Small intestine (tissue), 7 donors: ENCODE measurements around the gene SUGP2. TPM values are rescaled to one million over a fixed set of nuclear protein-coding genes. Genes with fewer than 3 reads are reported as not detected.
A peak's percentile ranks its signal among the peaks of the same experiment; 100 is the strongest.

Experiments used
- DNase-seq, 2 donors: peaks; one replicate each; pipeline versions ENCODE4 v3.0.0 to v3.0.0-alpha.2; 2013
- FAIRE-seq: peaks from 2 replicates; lab custom pipeline; 2012; peaks lifted over from hg19 to GRCh38; lab: Jason Lieb, UNC
- H3K27ac ChIP-seq, 3 donors: one replicate each; pipeline ENCODE4 v1.5.1; 2013; ENCODE audit warnings: low read length in 2 of 3, mild to moderate bottlenecking in 2 of 3, control low read depth in 1 of 3, inconsistent platforms in 1 of 3, low read depth in 1 of 3, moderate library complexity in 1 of 3
- H3K27me3 ChIP-seq, 3 donors: one replicate each; pipeline ENCODE4 v1.6.1; 2013; ENCODE audit warnings: low read length in 3 of 3, inconsistent platforms in 1 of 3; ENCODE audit not compliant: control insufficient read depth in 3 of 3, insufficient read depth in 3 of 3
- H3K36me3 ChIP-seq, 3 donors: one replicate each; pipeline ENCODE4 v1.6.1; 2013; ENCODE audit warnings: low read length in 3 of 3, inconsistent platforms in 1 of 3, low read depth in 1 of 3, mild to moderate bottlenecking in 1 of 3, moderate library complexity in 1 of 3; ENCODE audit not compliant: control insufficient read depth in 3 of 3, insufficient read depth in 2 of 3
- H3K4me1 ChIP-seq, 3 donors: one replicate each; pipeline ENCODE4 v1.6.1; 2013; ENCODE audit warnings: low read length in 2 of 3, inconsistent platforms in 1 of 3, low read depth in 1 of 3, mild to moderate bottlenecking in 1 of 3, moderate library complexity in 1 of 3; ENCODE audit not compliant: control insufficient read depth in 3 of 3, insufficient read depth in 2 of 3
- H3K4me3 ChIP-seq, 3 donors: one replicate each; pipeline ENCODE4 v1.5.1; 2013; ENCODE audit warnings: low read length in 3 of 3, control low read depth in 1 of 3, inconsistent platforms in 1 of 3, low read depth in 1 of 3, mild to moderate bottlenecking in 1 of 3, moderate library complexity in 1 of 3
- H3K9me3 ChIP-seq, 2 donors: one replicate each; pipeline ENCODE4 v1.6.1; 2013; ENCODE audit warnings: low read depth in 1 of 2, low read length in 1 of 2; ENCODE audit not compliant: control insufficient read depth in 2 of 2, insufficient read depth in 1 of 2
- WGBS, 3 donors: extraction: QIAGEN DNeasy Blood & Tissue Kit; methylation state at CpG; one replicate each; pipeline ENCODE4 v1.1.7; 2013; 5-methylcytosine and 5-hydroxymethylcytosine counted together
- polyA plus RNA-seq, 4 donors: library from polyadenylated mRNA; stranded (reverse) in 3 of 4; unstranded in 1 of 4; fragments of 200-250 nt in 3 of 4; fragments of 120-200 nt in 1 of 4; gene quantifications; one replicate each; pipeline versions ENCODE4 v1.2.1 to v1.2.3, GENCODE V29; 2013
- donor health status: healthy with polysubstance abuse.
- donor health status: control.
- donor health status: control.
- donor health status: Bipolar disorder and iron deficiency.
- donor health status: healthy.

The SUGP2 gene
- polyA plus RNA-seq, 4 donors, result 23.0 to 63.5 (median 33.4) TPM

- Histone ChIP-seq H3K27me3 (no peaks in the 10 kb centered on the region), H3K4me1 (peaks cover 0 to 21% (median 3%) of the 10 kb centered on the region in 3 donors), H3K9me3 (no peaks in the 10 kb centered on the region), H3K4me3 (peak within 1 kb of the TSS; percentile 37 to 89 (median 82)), H3K36me3 (peaks cover 0 to 35% (median 0%) of the 10 kb centered on the region in 3 donors), H3K27ac (peak within 1 kb of the TSS; percentile 42 to 74 (median 59))
- DNase-seq (peak; percentile 100), FAIRE-seq (no peak)
- 4 to 7% (median 6%) methylated on average over 51 to 77 of the region's 77 CpGs for WGBS, 3 donors
Observed at GRCh38 chr19:19063183-19064097, 30.1 kb upstream of the SUGP2 start, which contains the start of gene SLC25A42. Gene SLC25A42, plus strand, starts transcription at chr19:19063994. Its CDS starts 32,131 bp downstream, at chr19:19096125.

- 35 to 81% (median 74%) methylated on average over 4 of the region's 4 CpGs for WGBS, 3 donors
- no peaks in the 10 kb centered on the region for H3K9me3 ChIP-seq
- peaks cover 0 to 25% (median 3%) of the 10 kb centered on the region in 3 donors for H3K4me1 ChIP-seq
- no peak for DNase-seq
- peak overlapping the region; percentile 42 to 74 (median 59) for H3K27ac ChIP-seq
- FAIRE-seq, result no peak
- H3K27me3 ChIP-seq, result no peaks in the 10 kb centered on the region
- peaks cover 0 to 43% (median 0%) of the 10 kb centered on the region in 3 donors for H3K36me3 ChIP-seq
- peak overlapping the region in 2 of 3 donors; percentile 48 to 82 for H3K4me3 ChIP-seq
Observed at GRCh38 chr19:19062454-19063182, 29.3 kb upstream of the SUGP2 start.

GRCh38 chr19:19061506-19061905 is 28.2 kb upstream of the SUGP2 start:
- WGBS, 3 donors, result 40 to 68% (median 50%) methylated on average over 8 of the region's 8 CpGs
- no peak overlapping the region for H3K27ac ChIP-seq

GRCh38 chr19:19059837-19060611 is 26.7 kb upstream of the SUGP2 start:
- 85 to 90% (median 87%) methylated on average over 12 of the region's 12 CpGs for WGBS, 3 donors
- FAIRE-seq, result no peak
- Histone ChIP-seq H3K36me3 (peaks cover 0 to 64% (median 0%) of the 10 kb centered on the region in 3 donors), H3K4me1 (peaks cover 0 to 24% (median 3%) of the 10 kb centered on the region in 3 donors), H3K4me3 (no peak overlapping the region), H3K27me3 (no peaks in the 10 kb centered on the region), H3K9me3 (no peaks in the 10 kb centered on the region), H3K27ac (no peak overlapping the region)
- DNase-seq, result no peak

More at GRCh38 chr19:19061506-19061905, 28.2 kb upstream of the SUGP2 start:
- Histone ChIP-seq H3K9me3 (no peaks in the 10 kb centered on the region), H3K4me1 (peaks cover 0 to 28% (median 3%) of the 10 kb centered on the region in 3 donors), H3K36me3 (peaks cover 0 to 53% (median 0%) of the 10 kb centered on the region in 3 donors), H3K27me3 (no peaks in the 10 kb centered on the region), H3K4me3 (no peak overlapping the region)
- DNase-seq (peak in 1 of 2 donors; percentile 31), FAIRE-seq (no peak)

GRCh38 chr19:19059018-19059836 is 25.9 kb upstream of the SUGP2 start:
- Histone ChIP-seq H3K4me1 (peaks cover 0 to 16% (median 3%) of the 10 kb centered on the region in 3 donors), H3K27me3 (no peaks in the 10 kb centered on the region), H3K36me3 (peaks cover 0 to 72% (median 0%) of the 10 kb centered on the region in 3 donors), H3K27ac (no peak overlapping the region), H3K9me3 (no peaks in the 10 kb centered on the region), H3K4me3 (no peak overlapping the region)
- FAIRE-seq, result no peak
- DNase-seq, result no peak
- 85 to 87% (median 86%) methylated on average over 17 of the region's 17 CpGs for WGBS, 3 donors

GRCh38 chr19:19057720-19058119 is 24.4 kb upstream of the SUGP2 start:
- 45 to 74% (median 73%) methylated on average over 6 to 7 of the region's 7 CpGs for WGBS, 3 donors
- Histone ChIP-seq H3K4me1 (peaks cover 0 to 9% (median 0%) of the 10 kb centered on the region in 3 donors), H3K9me3 (no peaks in the 10 kb centered on the region), H3K4me3 (no peak overlapping the region), H3K27me3 (no peaks in the 10 kb centered on the region), H3K36me3 (peaks cover 0 to 86% (median 0%) of the 10 kb centered on the region in 3 donors), H3K27ac (no peak overlapping the region)
- DNase-seq, result peak in 1 of 2 donors; percentile 17
- no peak for FAIRE-seq

GRCh38 chr19:19057317-19057716 is 24.0 kb upstream of the SUGP2 start:
- FAIRE-seq (no peak), DNase-seq (no peak)
- peaks cover 0 to 87% (median 1%) of the 10 kb centered on the region in 3 donors for H3K36me3 ChIP-seq
- WGBS, 3 donors, result 88 to 93% (median 90%) methylated on average over 13 of the region's 13 CpGs
- no peaks in the 10 kb centered on the region for H3K27me3 ChIP-seq
- peaks cover 0 to 7% (median 0%) of the 10 kb centered on the region in 3 donors for H3K4me1 ChIP-seq
- H3K9me3 ChIP-seq, result no peaks in the 10 kb centered on the region
- no peak overlapping the region for H3K4me3 ChIP-seq
- no peak overlapping the region for H3K27ac ChIP-seq
